Sigmoid colon (tissue), 4 donors: Measurements from ENCODE around the gene ORC4.

Experiments used
- CTCF ChIP-seq, 4 experiments: fragments of 450-650 bp in 3 of 4; fragments of 200-600 bp in 1 of 4; IDR thresholded peaks; one replicate each; pipeline ENCODE4 v1.5.1; 2016 to 2019; ENCODE audit warnings: antibody characterized with exemption in 4 of 4, mild to moderate bottlenecking in 3 of 4, moderate library complexity in 2 of 4
- POLR2A ChIP-seq, 2 donors: fragments of 450-650 bp; IDR thresholded peaks; one replicate each; pipeline ENCODE4 v1.6.1; 2016; ENCODE audit warnings: antibody characterized with exemption in 2 of 2, mild to moderate bottlenecking in 2 of 2, moderate library complexity in 2 of 2
- POLR2AphosphoS5 ChIP-seq, 4 donors: sonication (generic); formaldehyde crosslinking; IDR thresholded peaks; one replicate each; pipeline ENCODE4 v1.6.1; 2017; ENCODE audit warnings: antibody characterized with exemption in 4 of 4

DNA sequence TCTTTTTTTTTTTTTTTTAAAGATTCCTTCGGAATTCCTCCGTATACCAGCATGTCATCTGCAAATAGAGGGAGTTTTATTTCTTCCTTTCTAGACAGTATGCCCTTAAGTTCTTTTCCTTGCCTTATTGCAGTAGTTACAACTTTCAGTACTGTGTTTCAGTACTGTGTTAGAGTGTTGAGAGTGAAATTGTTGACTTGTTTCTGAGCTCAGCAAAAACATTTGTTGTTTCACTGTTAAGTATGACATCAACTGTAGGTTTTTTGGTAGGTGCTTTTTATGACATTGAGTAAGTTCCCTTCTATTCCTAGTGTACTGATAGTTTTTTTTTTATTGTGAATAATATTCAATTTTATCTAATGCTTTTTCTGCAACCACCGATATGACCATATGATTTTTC lies 131.9 kb downstream of the ORC4 start:
- TF ChIP-seq CTCF (IDR thresholded peaks at IDR 0.05): no peak
- no peak for TF ChIP-seq POLR2A (IDR thresholded peaks at IDR 0.05)
- TF ChIP-seq POLR2AphosphoS5 (IDR thresholded peaks at IDR 0.05): no peak
